NCI-H128 (cell line): ENCODE data around the gene JDP2.
"Not testable (repeated sequence)": the region's sequence is repeated elsewhere in the genome, so short reads cannot be mapped to it uniquely, and the experiment has no call there.

Experiments
- DNase-seq: peaks from one replicate; lab custom pipeline; 2025; ENCODE audit not compliant: unreplicated experiment; lab: John Stamatoyannopoulos, UW

The JDP2 gene, protein sequence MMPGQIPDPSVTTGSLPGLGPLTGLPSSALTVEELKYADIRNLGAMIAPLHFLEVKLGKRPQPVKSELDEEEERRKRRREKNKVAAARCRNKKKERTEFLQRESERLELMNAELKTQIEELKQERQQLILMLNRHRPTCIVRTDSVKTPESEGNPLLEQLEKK

GRCh38 chr14:75427482-75428229 is at the start of gene JDP2:
Gene JDP2, plus strand, starts transcription at chr14:75428022. Its CDS starts 9,899 bp downstream, at chr14:75437921.
- DNase-seq: no peak

DNA sequence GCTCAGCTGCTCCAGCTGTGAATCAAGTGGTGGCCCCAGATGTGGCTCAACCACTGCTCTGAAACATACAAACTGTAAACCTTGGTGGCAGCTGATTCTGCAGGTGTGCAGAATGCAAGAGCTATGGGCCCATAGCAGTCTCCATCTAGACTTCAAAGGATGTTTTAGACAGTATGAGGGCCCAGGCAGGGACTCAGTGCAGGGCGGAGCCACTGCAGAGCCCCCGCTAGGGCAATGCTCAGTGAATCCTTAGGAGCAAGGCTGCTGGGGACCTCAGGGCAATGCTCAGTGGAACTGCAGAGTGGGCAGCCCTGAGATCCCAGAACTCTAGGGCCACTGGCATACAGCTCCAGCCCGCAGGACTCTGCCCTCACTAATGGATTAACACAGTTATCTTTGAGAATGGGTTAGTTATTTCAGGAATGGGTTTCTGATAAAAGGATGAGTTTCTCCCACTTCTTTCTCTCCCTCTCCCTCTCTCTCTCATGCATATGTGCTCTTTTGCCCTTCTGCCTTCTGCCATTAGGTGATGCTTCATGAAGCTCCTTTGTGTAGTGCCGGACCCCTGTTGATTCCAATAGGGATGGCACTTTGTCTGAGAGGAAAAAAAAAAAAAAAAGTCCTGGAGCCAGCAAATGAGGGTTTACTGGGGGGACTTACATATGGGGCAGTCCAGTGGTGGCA is 48.4 kb upstream of the JDP2 start:
- DNase-seq: no peak

GRCh38 chr14:75379930-75380270 is 47.9 kb upstream of the JDP2 start:
- DNase-seq: no peak

DNA sequence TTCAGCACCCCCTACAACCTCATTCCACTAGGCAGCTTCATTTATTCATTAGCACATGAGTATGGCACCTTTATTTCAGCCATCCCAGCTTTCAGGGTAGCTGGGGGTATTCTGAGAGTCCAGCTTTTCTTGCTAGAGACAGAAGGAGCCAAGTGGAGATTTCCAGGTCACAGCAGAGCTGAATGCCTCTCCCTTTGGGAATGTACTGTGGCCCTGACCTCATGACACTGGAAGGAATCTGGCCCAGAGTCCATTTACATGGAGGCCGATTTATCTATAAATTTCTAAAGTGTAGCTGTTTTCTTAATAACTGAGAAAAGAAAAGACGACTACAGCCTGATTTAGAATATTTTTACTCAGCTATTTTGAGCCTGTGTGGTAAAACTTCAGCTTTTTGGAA is 47.2 kb upstream of the JDP2 start:
- DNase-seq: no peak

- DNase-seq: no peak
Observed at GRCh38 chr14:75381642-75382041, 46.2 kb upstream of the JDP2 start.

- not testable (repeated sequence) for DNase-seq
Observed at GRCh38 chr14:75383219-75383618, 44.6 kb upstream of the JDP2 start.

DNA sequence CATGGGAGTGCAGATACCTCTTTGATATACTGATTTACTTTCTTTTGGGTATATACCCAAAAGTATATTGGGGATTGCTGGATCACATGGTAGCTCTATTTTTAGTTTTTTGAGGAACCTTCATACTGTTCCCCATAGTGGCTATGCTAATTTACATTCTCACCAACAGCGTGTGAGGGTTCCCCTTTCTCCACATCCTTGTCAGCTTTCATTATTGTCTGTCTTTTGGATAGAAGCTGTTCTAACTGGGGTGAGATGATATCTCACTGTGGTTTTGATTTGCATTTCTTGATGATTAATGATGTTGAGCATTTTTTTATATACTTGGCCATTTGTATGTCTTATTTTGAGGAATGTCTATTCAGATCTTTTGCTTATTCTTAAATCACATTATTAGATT is 44.1 kb upstream of the JDP2 start:
- DNase-seq: no peak

DNA sequence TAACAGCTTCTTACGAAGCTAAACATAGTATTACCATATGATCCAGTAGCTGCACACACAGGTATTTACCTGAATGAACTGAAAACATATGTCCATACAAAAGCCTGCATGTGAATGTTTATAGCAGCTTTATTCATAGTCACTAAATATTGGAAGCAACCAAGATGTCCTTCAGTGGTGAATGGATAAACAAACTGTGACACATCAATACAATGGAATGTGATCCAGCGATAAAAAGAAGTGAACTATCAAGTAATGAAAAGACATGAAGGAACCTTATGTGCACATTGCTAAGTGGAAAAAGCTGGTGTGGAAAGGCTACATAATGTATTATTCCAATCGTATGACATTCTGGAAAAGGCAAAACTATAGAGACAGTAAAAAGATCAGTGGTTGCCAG is 38.1 kb upstream of the JDP2 start:
- no peak for DNase-seq

DNA sequence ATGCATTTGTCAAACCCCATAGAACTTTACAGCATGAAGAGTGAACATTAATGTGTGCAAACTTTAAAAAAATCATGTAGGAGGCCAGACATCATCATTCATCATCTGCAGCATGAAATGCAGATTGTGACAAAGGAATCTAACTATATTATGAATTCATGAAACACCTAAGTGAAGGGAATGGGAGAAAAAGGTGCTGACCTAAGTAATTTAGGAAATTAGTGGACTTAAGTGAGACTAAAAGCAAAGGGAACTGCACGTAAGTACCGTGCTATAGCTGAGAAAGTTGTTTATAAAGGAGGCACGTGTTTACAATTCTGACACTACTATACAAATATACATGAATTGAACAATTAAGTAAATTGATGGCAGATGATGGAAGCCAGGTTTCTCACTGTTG is 37.6 kb upstream of the JDP2 start:
- DNase-seq: no peak

- no peak for DNase-seq
Observed at GRCh38 chr14:75391953-75392352, 35.9 kb upstream of the JDP2 start.

GRCh38 chr14:75392686-75393641 is 34.9 kb upstream of the JDP2 start:
- no peak for DNase-seq

- no peak for DNase-seq
Observed at GRCh38 chr14:75393794-75394193, 34.0 kb upstream of the JDP2 start.

DNA sequence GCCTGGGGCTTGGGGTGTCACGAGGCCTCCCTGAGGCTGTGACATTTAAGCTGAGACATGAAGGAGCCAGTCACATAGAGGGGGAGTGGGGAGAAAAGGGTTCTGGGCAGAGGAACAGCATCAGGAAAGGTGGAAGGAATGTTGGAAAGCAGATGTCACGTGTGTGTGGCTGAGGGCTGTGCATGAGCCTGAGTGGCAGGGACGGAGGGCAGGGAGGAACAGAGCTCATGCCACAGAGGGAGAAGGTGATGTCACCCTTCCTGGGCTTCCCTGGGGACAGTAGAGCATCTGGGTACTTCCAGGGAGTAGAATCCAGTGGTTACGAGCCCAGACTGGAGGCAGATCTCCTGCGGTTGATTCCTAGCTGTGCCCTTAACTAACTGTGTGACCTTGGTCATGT is 32.0 kb upstream of the JDP2 start:
- DNase-seq: no peak

DNA sequence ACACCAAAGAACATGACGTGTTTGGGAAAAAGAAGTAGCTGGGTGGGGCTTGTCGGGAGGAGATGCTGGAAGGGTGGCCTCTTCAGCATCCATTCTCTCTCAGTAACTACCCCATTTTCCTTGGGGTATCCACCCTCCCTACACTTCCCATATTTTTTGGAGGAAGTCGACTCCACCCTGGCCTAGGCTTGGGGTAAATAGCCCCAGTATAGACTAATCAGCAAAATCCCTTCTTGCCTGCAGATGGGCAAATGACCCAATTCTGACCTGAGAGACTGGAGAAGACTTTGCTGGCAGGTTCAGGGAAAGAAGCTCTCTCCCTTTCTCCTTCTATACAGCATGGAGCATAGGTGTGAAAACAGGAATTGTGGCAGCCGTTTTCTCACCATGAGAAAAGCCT is 28.5 kb upstream of the JDP2 start:
- no peak for DNase-seq

- peak; percentile 61 for DNase-seq
Observed at GRCh38 chr14:75399843-75400775, 27.7 kb upstream of the JDP2 start.

- no peak for DNase-seq
Observed at GRCh38 chr14:75401361-75401760, 26.5 kb upstream of the JDP2 start.

GRCh38 chr14:75402867-75403413 is 24.9 kb upstream of the JDP2 start:
- no peak for DNase-seq

DNA sequence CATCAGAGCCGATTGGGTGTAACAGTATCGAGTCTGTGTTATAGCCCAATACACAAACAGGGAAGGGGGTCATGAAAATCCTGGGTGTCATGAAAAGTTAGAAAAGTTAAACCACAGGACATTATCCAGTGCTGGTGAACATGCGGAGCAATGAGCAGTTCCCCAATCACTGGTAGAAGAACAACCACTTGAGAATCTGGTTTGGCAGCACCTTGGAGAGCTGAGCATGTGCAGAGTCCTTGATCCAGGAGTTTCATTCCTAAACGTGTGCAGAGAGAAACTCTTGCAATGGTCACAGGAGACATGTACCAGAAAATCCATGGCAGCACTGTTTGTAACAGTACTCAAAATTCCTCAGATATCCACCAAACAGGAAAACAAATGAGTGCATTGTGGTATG is 23.0 kb upstream of the JDP2 start:
- DNase-seq: no peak

GRCh38 chr14:75406102-75406501 is 21.7 kb upstream of the JDP2 start:
- DNase-seq: no peak

- DNase-seq: no peak
Observed at GRCh38 chr14:75406856-75407255, 21.0 kb upstream of the JDP2 start.
